Measurements from ENCODE around the gene ZSWIM7.

DNA sequence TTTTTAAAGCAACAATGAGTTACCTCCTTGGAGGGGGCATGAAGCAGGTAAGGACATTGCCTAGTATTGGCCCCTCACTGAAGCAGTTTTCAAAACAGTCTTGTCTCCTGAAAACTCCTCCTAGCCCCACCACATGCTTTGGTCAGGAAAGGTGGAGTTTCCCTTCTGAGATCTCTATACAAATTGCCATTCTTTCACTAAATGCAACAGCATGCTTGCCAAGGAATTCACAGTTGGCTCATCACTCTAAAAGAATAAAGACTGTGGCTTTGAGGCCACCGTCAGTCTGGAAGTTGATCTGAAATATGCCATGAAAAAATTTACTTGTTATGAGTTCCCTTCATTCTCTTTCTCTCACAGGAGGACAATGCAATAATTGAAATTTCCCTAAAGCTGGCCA is 4.3 kb upstream of the ZSWIM7 start:
- TF ChIP-seq, protein P1, sequence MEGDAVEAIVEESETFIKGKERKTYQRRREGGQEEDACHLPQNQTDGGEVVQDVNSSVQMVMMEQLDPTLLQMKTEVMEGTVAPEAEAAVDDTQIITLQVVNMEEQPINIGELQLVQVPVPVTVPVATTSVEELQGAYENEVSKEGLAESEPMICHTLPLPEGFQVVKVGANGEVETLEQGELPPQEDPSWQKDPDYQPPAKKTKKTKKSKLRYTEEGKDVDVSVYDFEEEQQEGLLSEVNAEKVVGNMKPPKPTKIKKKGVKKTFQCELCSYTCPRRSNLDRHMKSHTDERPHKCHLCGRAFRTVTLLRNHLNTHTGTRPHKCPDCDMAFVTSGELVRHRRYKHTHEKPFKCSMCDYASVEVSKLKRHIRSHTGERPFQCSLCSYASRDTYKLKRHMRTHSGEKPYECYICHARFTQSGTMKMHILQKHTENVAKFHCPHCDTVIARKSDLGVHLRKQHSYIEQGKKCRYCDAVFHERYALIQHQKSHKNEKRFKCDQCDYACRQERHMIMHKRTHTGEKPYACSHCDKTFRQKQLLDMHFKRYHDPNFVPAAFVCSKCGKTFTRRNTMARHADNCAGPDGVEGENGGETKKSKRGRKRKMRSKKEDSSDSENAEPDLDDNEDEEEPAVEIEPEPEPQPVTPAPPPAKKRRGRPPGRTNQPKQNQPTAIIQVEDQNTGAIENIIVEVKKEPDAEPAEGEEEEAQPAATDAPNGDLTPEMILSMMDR (conservative IDR thresholded peaks at IDR 0.05; ENCODE audit: low read depth, low read length): no peak
- TF ChIP-seq POLR2A (IDR thresholded peaks at IDR 0.05; ENCODE audit: low read depth, low read length): no peak
- TF ChIP-seq RCOR1 (IDR thresholded peaks at IDR 0.05; ENCODE audit: insufficient replicate concordance, low read length): no peak
- TF ChIP-seq RAD21 (IDR thresholded peaks at IDR 0.05; ENCODE audit: low read length): no peak
- no peak for TF ChIP-seq MAZ (IDR thresholded peaks at IDR 0.05; ENCODE audit: borderline replicate concordance, low read depth, low read length)
- no peak for TF ChIP-seq CEBPB (IDR thresholded peaks at IDR 0.05; ENCODE audit: low read depth, low read length)
- no peak for TF ChIP-seq BHLHE40 (IDR thresholded peaks at IDR 0.05; ENCODE audit: low read depth, low read length)
- TF ChIP-seq, protein P2, sequence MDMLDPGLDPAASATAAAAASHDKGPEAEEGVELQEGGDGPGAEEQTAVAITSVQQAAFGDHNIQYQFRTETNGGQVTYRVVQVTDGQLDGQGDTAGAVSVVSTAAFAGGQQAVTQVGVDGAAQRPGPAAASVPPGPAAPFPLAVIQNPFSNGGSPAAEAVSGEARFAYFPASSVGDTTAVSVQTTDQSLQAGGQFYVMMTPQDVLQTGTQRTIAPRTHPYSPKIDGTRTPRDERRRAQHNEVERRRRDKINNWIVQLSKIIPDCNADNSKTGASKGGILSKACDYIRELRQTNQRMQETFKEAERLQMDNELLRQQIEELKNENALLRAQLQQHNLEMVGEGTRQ (IDR thresholded peaks at IDR 0.05; ENCODE audit: low read depth, low read length): no peak
- TF ChIP-seq RFX5 (IDR thresholded peaks at IDR 0.05; ENCODE audit: low read depth, low read length): no peak
- TF ChIP-seq NFE2L2 (IDR thresholded peaks at IDR 0.05; ENCODE audit: low read depth, low read length): no peak

Data from IMR-90 (cell line).